Renal cortex interstitium (tissue), 15 donors: ENCODE results near the gene FBXW5. TPM values are rescaled to one million over a fixed set of nuclear protein-coding genes. Genes with fewer than 3 reads are reported as not detected.

Experiments
- DNase-seq, 11 donors: peaks; one replicate each; pipeline ENCODE4 v3.0.0-alpha.2; 2013; ENCODE audit warnings: low read depth in 9 of 11, low spot score in 4 of 11; ENCODE audit errors: extremely low read depth in 1 of 11
- long read RNA-seq, 16 experiments: transcript quantifications; one replicate each; lab custom pipeline, GENCODE V29; 2026
- polyA plus RNA-seq, 3 donors: library from polyadenylated mRNA; unstranded; fragments of 120-200 nt; gene quantifications; one replicate each; pipeline ENCODE4 v1.2.1, GENCODE V29; 2013; ENCODE audit not compliant: insufficient read length in 3 of 3

The FBXW5 gene
- polyA plus RNA-seq, result 10 to 100 TPM; 33.7 to 58.7 (median 54.3) TPM
- long read RNA-seq, donor 1, transcript FBXW5-201 (9 exons, 2,274 nt), result major isoform, 7 of 13 reads
- long read RNA-seq, donor 1, partial matches to known transcripts, result 5 of 13 reads
- long read RNA-seq, donor 1, other reads (novel, unspliced or antisense), result 0 of 13 reads
- long read RNA-seq, donor 2, transcript FBXW5-201 (9 exons, 2,274 nt), result major isoform, 11 of 18 reads
- long read RNA-seq, donor 2, partial matches to known transcripts, result 5 of 18 reads
- long read RNA-seq, donor 2, other reads (novel, unspliced or antisense), result 0 of 18 reads
- long read RNA-seq, donor 3, transcript FBXW5-201 (9 exons, 2,274 nt), result major isoform, 16 of 37 reads
- long read RNA-seq, donor 3, partial matches to known transcripts, result 19 of 37 reads
- long read RNA-seq, donor 3, other reads (novel, unspliced or antisense), result 0 of 37 reads
- long read RNA-seq, donor 4, transcript FBXW5-201 (9 exons, 2,274 nt), result major isoform, 11 of 13 reads
- long read RNA-seq, donor 4, partial matches to known transcripts, result 0 of 13 reads
- long read RNA-seq, donor 4, other reads (novel, unspliced or antisense), result 0 of 13 reads
- long read RNA-seq, donor 5, result 0 reads
- long read RNA-seq, donor 6, transcript FBXW5-201 (9 exons, 2,274 nt), result major isoform, 6 of 23 reads
- long read RNA-seq, donor 6, partial matches to known transcripts, result 14 of 23 reads
- long read RNA-seq, donor 6, other reads (novel, unspliced or antisense), result 0 of 23 reads
- long read RNA-seq, donor 7, transcript FBXW5-201 (9 exons, 2,274 nt), result major isoform, 10 of 13 reads
- long read RNA-seq, donor 7, partial matches to known transcripts, result 0 of 13 reads
- long read RNA-seq, donor 7, other reads (novel, unspliced or antisense), result 0 of 13 reads
- long read RNA-seq, donor 8, transcript FBXW5-201 (9 exons, 2,274 nt), result major isoform, 12 of 30 reads
- long read RNA-seq, donor 8, partial matches to known transcripts, result 14 of 30 reads
- long read RNA-seq, donor 8, other reads (novel, unspliced or antisense), result 0 of 30 reads
- long read RNA-seq, donor 9, transcript FBXW5-201 (9 exons, 2,274 nt), result major isoform, 11 of 18 reads
- long read RNA-seq, donor 9, partial matches to known transcripts, result 6 of 18 reads
- long read RNA-seq, donor 9, other reads (novel, unspliced or antisense), result 0 of 18 reads
- long read RNA-seq, donor 10, transcript FBXW5-203 (3 exons, 839 nt), result minor isoform, 5 of 22 reads
- long read RNA-seq, donor 10, transcript FBXW5-201 (9 exons, 2,274 nt), result major isoform, 9 of 22 reads
- long read RNA-seq, donor 10, partial matches to known transcripts, result 8 of 22 reads
- long read RNA-seq, donor 10, other reads (novel, unspliced or antisense), result 0 of 22 reads
- long read RNA-seq, donor 11, transcript FBXW5-201 (9 exons, 2,274 nt), result major isoform, 8 of 9 reads
- long read RNA-seq, donor 11, partial matches to known transcripts, result 0 of 9 reads
- long read RNA-seq, donor 11, other reads (novel, unspliced or antisense), result 0 of 9 reads
- long read RNA-seq, donor 12, transcript FBXW5-201 (9 exons, 2,274 nt), result major isoform, 5 of 6 reads
- long read RNA-seq, donor 12, partial matches to known transcripts, result 0 of 6 reads
- long read RNA-seq, donor 12, other reads (novel, unspliced or antisense), result 0 of 6 reads
- long read RNA-seq, donor 13, result 0 reads
- long read RNA-seq, donor 14, transcript FBXW5-201 (9 exons, 2,274 nt), result major isoform, 8 of 13 reads
- long read RNA-seq, donor 14, partial matches to known transcripts, result 5 of 13 reads
- long read RNA-seq, donor 14, other reads (novel, unspliced or antisense), result 0 of 13 reads
- long read RNA-seq, donor 15, transcript FBXW5-201 (9 exons, 2,274 nt), result major isoform, 6 of 8 reads
- long read RNA-seq, donor 15, partial matches to known transcripts, result 0 of 8 reads
- long read RNA-seq, donor 15, other reads (novel, unspliced or antisense), result 0 of 8 reads
- long read RNA-seq, donor 16, transcript FBXW5-201 (9 exons, 2,274 nt), result major isoform, 32 of 60 reads
- long read RNA-seq, donor 16, partial matches to known transcripts, result 25 of 60 reads
- long read RNA-seq, donor 16, other reads (novel, unspliced or antisense), result 0 of 60 reads

GRCh38 chr9:136944519-136945332, at the start of gene FBXW5, which contains the start of gene C8G:
Gene FBXW5, minus strand, starts transcription at chr9:136944738. Its CDS starts 655 bp downstream, at chr9:136944083.
Gene C8G, plus strand, starts transcription at chr9:136945243. Its CDS starts 78 bp downstream, at chr9:136945321.
- DNase-seq, result peak; percentile 81 to 94 (median 92)

GRCh38 chr9:136992819-136993369, 48.4 kb upstream of the FBXW5 start:
- DNase-seq, result no peak

- DNase-seq, result peak in 10 of 11 donors; percentile 47 to 87 (median 80)
Measured at GRCh38 chr9:136991993-136992818, 47.7 kb upstream of the FBXW5 start, which contains the start of gene PAXX. Gene PAXX, plus strand, starts transcription at chr9:136992422. Its CDS starts 22 bp downstream, at chr9:136992444.

- DNase-seq, result no peak
Measured at GRCh38 chr9:136990242-136990911, 45.8 kb upstream of the FBXW5 start.

- no peak for DNase-seq
Measured at GRCh38 chr9:136988872-136989271, 44.3 kb upstream of the FBXW5 start.

- DNase-seq, result no peak
Measured at GRCh38 chr9:136985853-136986252, 41.3 kb upstream of the FBXW5 start.

- no peak for DNase-seq
Measured at GRCh38 chr9:136985027-136985602, 40.6 kb upstream of the FBXW5 start.

GRCh38 chr9:136984464-136985026, 40.0 kb upstream of the FBXW5 start:
- DNase-seq, result no peak

GRCh38 chr9:136983656-136984314, 39.2 kb upstream of the FBXW5 start:
- DNase-seq, result no peak

GRCh38 chr9:136983167-136983566, 38.6 kb upstream of the FBXW5 start:
- no peak for DNase-seq

GRCh38 chr9:136982232-136983051, 37.9 kb upstream of the FBXW5 start, which contains the start of gene LCNL1:
Gene LCNL1, plus strand, starts transcription at chr9:136982993. Its CDS starts 594 bp downstream, at chr9:136983587.
- DNase-seq, result no peak

- DNase-seq, result no peak
Measured at GRCh38 chr9:136981588-136982231, 37.2 kb upstream of the FBXW5 start.
